OCI-LY7 (cell line): ENCODE measurements around the gene ARHGAP45. TPM values are rescaled to one million over a fixed set of nuclear protein-coding genes. Genes with fewer than 3 reads are reported as not detected.
A peak's percentile ranks its signal among the peaks of the same experiment; 100 is the strongest.

Source experiments
- BruUV-seq: library from RNA; stranded (reverse); fragments of 400-500 nt; replicated peaks from 2 replicates; lab custom pipeline; 2021; lab: Mats Ljungman, UMichigan
- CTCF ChIA-PET: fragments of 300-600 bp; sonication (Branson Sonifier 250); formaldehyde crosslinking; loops from one replicate; lab custom pipeline; 2022; ENCODE audit warnings: antibody characterized with exemption; ENCODE audit not compliant: unreplicated experiment; lab: Charles Lee
- POLR2A ChIA-PET: fragments of 300-600 bp; sonication (Branson Sonifier 250); formaldehyde crosslinking; loops from one replicate; lab custom pipeline; 2022; ENCODE audit warnings: antibody characterized with exemption; lab: Charles Lee
- DNase-seq: peaks from one replicate; pipeline ENCODE4 v3.0.0-alpha.2; 2015; ENCODE audit warnings: low spot score
- H2AFZ ChIP-seq: fragments of 200-600 bp; sonication (generic), shearing (Covaris generic); 2 replicates; pipeline ENCODE4 v1.6.1; 2014; ENCODE audit warnings: mild to moderate bottlenecking, antibody characterized with exemption, low read length, moderate library complexity
- H3K27ac ChIP-seq: fragments of 200-600 bp; sonication (generic); 2 replicates; pipeline ENCODE4 v1.5.1; 2014; ENCODE audit warnings: mixed run types, low read depth, mild to moderate bottlenecking, moderate library complexity, low read length, inconsistent platforms; ENCODE audit not compliant: poor library complexity, severe bottlenecking
- H3K36me3 ChIP-seq: fragments of 200-600 bp; sonication (generic); 2 replicates; pipeline ENCODE4 v1.6.1; 2014; ENCODE audit warnings: mild to moderate bottlenecking, antibody characterized with exemption, low read length, moderate library complexity, mixed read lengths; ENCODE audit not compliant: insufficient read depth
- H3K4me1 ChIP-seq: fragments of 200-600 bp; sonication (generic); 2 replicates; pipeline ENCODE4 v1.5.1; 2014; ENCODE audit warnings: mild to moderate bottlenecking, low read length; ENCODE audit not compliant: insufficient read depth, poor library complexity, severe bottlenecking
- H3K4me2 ChIP-seq: fragments of 200-600 bp; sonication (generic); 2 replicates; pipeline ENCODE4 v1.6.1; 2014; ENCODE audit warnings: mild to moderate bottlenecking, low read length
- H3K4me3 ChIP-seq: fragments of 200-600 bp; sonication (generic); 2 replicates; pipeline ENCODE4 v1.5.1; 2014; ENCODE audit warnings: mild to moderate bottlenecking, low read depth, low read length; ENCODE audit not compliant: poor library complexity, severe bottlenecking
- H3K79me2 ChIP-seq: fragments of 200-600 bp; sonication (generic); 2 replicates; pipeline ENCODE4 v1.6.1; 2016; ENCODE audit warnings: low read depth, mild to moderate bottlenecking, low read length, moderate library complexity, mixed read lengths; ENCODE audit not compliant: insufficient read depth
- H3K9me2 ChIP-seq: fragments of 200-600 bp; sonication (generic); 2 replicates; pipeline ENCODE4 v1.6.1; 2016; ENCODE audit warnings: mild to moderate bottlenecking, low read length, mixed read lengths; ENCODE audit not compliant: insufficient read depth
- H3K9me3 ChIP-seq: fragments of 200-600 bp; sonication (generic); 2 replicates; pipeline ENCODE4 v1.6.1; 2014; ENCODE audit warnings: mild to moderate bottlenecking, mixed run types, low read length, mixed read lengths
- H4K20me1 ChIP-seq: fragments of 200-600 bp; sonication (generic); 2 replicates; pipeline ENCODE4 v1.6.1; 2014; ENCODE audit warnings: mild to moderate bottlenecking, antibody characterized with exemption, low read length, moderate library complexity, mixed read lengths; ENCODE audit not compliant: insufficient read depth
- EZH2phosphoT487 ChIP-seq: fragments of 200-600 bp; sonication (generic); IDR thresholded peaks from 2 replicates; pipeline ENCODE4 v1.6.1; 2018; ENCODE audit warnings: low read depth, borderline replicate concordance, mild to moderate bottlenecking, mixed run types, antibody characterized with exemption, low read length, moderate library complexity, mixed read lengths
- intact Hi-C: fragments of 100-400 bp; cut with micrococcal nuclease; formaldehyde crosslinking; loops from one replicate; pipeline ENCODE4 v1.10.0; 2022; ENCODE audit not compliant: unreplicated experiment
- total RNA-seq, 2 experiments: library from RNA; depleted of rRNA in 1 of 2; stranded (reverse); fragments of >200 nt in 1 of 2; shearing (Covaris generic) in 1 of 2; gene quantifications; 2 replicates each; pipeline ENCODE4 v1.2.3, GENCODE V29; 2014 to 2022
- TF ChIP-seq, protein P1 (sequence below): fragments of 200-600 bp; sonication (generic); conservative IDR thresholded peaks from 2 replicates; pipeline ENCODE4 v1.5.1; 2014; ENCODE audit warnings: mild to moderate bottlenecking, antibody characterized with exemption, low read length, moderate library complexity, mixed read lengths

Gene ARHGAP45
- total RNA-seq, 2 experiments from 2014 or later = 135 to 143 TPM

GRCh38 chr19:1093811-1094553 is 27.0 kb downstream of the ARHGAP45 start:
- Histone ChIP-seq H3K4me1 (peaks cover 31% of the 10 kb centered on the region), H3K79me2 (peaks cover 23% of the 10 kb centered on the region)

DNA sequence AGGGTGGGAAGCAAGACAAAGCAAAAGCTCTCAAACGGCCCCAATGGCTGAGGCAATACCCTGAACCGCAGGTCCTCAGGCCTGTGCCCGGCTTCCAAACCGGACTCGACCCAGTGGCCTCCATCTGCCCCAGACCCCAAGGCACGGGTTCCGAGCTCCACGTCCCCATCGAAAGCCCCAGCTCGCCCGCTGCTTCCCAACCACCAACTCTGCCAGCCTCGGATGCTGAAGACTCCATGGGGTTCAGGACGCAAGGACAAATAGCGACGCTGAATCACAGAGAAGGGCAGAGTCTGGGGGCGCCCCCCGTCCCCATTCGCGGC is 27.6 kb downstream of the ARHGAP45 start:
- peaks cover 25% of the 10 kb centered on the region for H3K4me1 ChIP-seq
- no peaks in the 10 kb centered on the region for H3K9me2 ChIP-seq
- ChIA-PET CTCF (no interaction called here), POLR2A (interaction anchor here (0.8 to 1.0 kb wide), 2 partner anchors 150 to 174 kb away, joined by 3 read pairs; partner anchors contain the start of gene CIRBP)
- no peak for DNase-seq
- no peak overlapping the region for H2AFZ ChIP-seq
- peak overlapping the region; percentile 95 for H3K4me3 ChIP-seq
- H3K36me3 ChIP-seq = peaks cover 34% of the 10 kb centered on the region
- no TSS peak for BruUV-seq
- H3K27ac ChIP-seq = peak overlapping the region; percentile 19
- H3K79me2 ChIP-seq = peaks cover 23% of the 10 kb centered on the region
- TF ChIP-seq EZH2phosphoT487 = no peak
- peak overlapping the region; percentile 89 for H3K4me2 ChIP-seq
- 0 out of 2 replicates have a peak, but pooled peaks cover 4% of the 10 kb centered on the region for H4K20me1 ChIP-seq
- H3K9me3 ChIP-seq = no peaks in the 10 kb centered on the region
- intact Hi-C loops = no loop called here

More at GRCh38 chr19:1093811-1094553, 27.0 kb downstream of the ARHGAP45 start:
- Histone ChIP-seq H3K27ac (no peak overlapping the region), H2AFZ (no peak overlapping the region), H3K36me3 (peaks cover 41% of the 10 kb centered on the region), H3K9me3 (no peaks in the 10 kb centered on the region), H3K4me2 (peak overlapping the region; percentile 89), H3K4me3 (peak overlapping the region; percentile 95), H4K20me1 (0 out of 2 replicates have a peak, but pooled peaks cover 4% of the 10 kb centered on the region), H3K9me2 (no peaks in the 10 kb centered on the region)
- intact Hi-C loops = no loop called here
- TF ChIP-seq, protein P1, sequence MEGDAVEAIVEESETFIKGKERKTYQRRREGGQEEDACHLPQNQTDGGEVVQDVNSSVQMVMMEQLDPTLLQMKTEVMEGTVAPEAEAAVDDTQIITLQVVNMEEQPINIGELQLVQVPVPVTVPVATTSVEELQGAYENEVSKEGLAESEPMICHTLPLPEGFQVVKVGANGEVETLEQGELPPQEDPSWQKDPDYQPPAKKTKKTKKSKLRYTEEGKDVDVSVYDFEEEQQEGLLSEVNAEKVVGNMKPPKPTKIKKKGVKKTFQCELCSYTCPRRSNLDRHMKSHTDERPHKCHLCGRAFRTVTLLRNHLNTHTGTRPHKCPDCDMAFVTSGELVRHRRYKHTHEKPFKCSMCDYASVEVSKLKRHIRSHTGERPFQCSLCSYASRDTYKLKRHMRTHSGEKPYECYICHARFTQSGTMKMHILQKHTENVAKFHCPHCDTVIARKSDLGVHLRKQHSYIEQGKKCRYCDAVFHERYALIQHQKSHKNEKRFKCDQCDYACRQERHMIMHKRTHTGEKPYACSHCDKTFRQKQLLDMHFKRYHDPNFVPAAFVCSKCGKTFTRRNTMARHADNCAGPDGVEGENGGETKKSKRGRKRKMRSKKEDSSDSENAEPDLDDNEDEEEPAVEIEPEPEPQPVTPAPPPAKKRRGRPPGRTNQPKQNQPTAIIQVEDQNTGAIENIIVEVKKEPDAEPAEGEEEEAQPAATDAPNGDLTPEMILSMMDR = no peak
- no peak for TF ChIP-seq EZH2phosphoT487
- BruUV-seq = no TSS peak
- ChIA-PET POLR2A (interaction anchor here (0.8 to 1.0 kb wide), 2 partner anchors 150 to 175 kb away, joined by 3 read pairs; partner anchors contain the start of gene CIRBP), CTCF (no interaction called here)
- DNase-seq = no peak

GRCh38 chr19:1094978-1095701 is 28.2 kb downstream of the ARHGAP45 start, which contains the start of gene POLR2E:
Gene POLR2E, minus strand, starts transcription at chr19:1095375. Its CDS starts 60 bp downstream, at chr19:1095315.
- Histone ChIP-seq H3K9me3 (no peaks in the 10 kb centered on the region), H3K9me2 (no peaks in the 10 kb centered on the region), H2AFZ (peak within 1 kb of the TSS; percentile 47; the same call in 1 of the 2 replicates), H4K20me1 (0 out of 2 replicates have a peak, but pooled peaks cover 4% of the 10 kb centered on the region), H3K4me1 (peaks cover 21% of the 10 kb centered on the region), H3K4me2 (peak within 1 kb of the TSS; percentile 89), H3K79me2 (peaks cover 23% of the 10 kb centered on the region), H3K36me3 (peaks cover 31% of the 10 kb centered on the region), H3K27ac (peak within 1 kb of the TSS; percentile 30), H3K4me3 (peak within 1 kb of the TSS; percentile 95)
- peak; percentile 99 for DNase-seq
- no peak for TF ChIP-seq EZH2phosphoT487
- ChIA-PET POLR2A (interaction anchor here (0.8 kb wide), 1 partner anchor 149 kb away, joined by 3 read pairs; no protein-coding TSS in a partner anchor), CTCF (no interaction called here)
- BruUV-seq = no TSS peak
- intact Hi-C loops = no loop called here
